Smooth muscle cell (in vitro differentiated cells): ENCODE data around the gene ZSCAN5A. TPM values are rescaled to one million over a fixed set of nuclear protein-coding genes. Genes with fewer than 3 reads are reported as not detected.

ENCODE experiments used
- DNase-seq: peaks from one replicate; lab custom pipeline; 2025; ENCODE audit not compliant: unreplicated experiment; lab: John Stamatoyannopoulos, UW
- H2AFZ ChIP-seq: fragments of 200-600 bp; sonication (generic); 2 replicates; pipeline ENCODE4 v1.6.0; 2016; ENCODE audit warnings: antibody characterized with exemption, low read depth, mild to moderate bottlenecking
- H3F3A ChIP-seq: fragments of 200-600 bp; sonication (generic); 2 replicates; pipeline ENCODE4 v1.6.0; 2017; ENCODE audit warnings: antibody characterized with exemption, low read depth
- H3K27ac ChIP-seq: fragments of 200-600 bp; sonication (generic); 2 replicates; pipeline ENCODE4 v1.5.1; 2016; ENCODE audit warnings: low read depth, mild to moderate bottlenecking
- H3K27me3 ChIP-seq: fragments of 200-600 bp; sonication (generic); 2 replicates; pipeline ENCODE4 v1.6.1; 2016; ENCODE audit warnings: low read depth, mild to moderate bottlenecking
- H3K36me3 ChIP-seq: fragments of 200-600 bp; sonication (generic); 2 replicates; pipeline ENCODE4 v1.5.1; 2016; ENCODE audit warnings: low read depth
- H3K4me1 ChIP-seq: fragments of 200-600 bp; sonication (generic); 2 replicates; pipeline ENCODE4 v1.5.1; 2016; ENCODE audit warnings: low read depth
- H3K4me2 ChIP-seq: fragments of 200-600 bp; sonication (generic); 2 replicates; pipeline ENCODE4 v1.6.0; 2016; ENCODE audit warnings: mild to moderate bottlenecking
- H3K4me3 ChIP-seq: fragments of 200-600 bp; sonication (generic); 2 replicates; pipeline ENCODE4 v1.5.1; 2016; ENCODE audit warnings: mild to moderate bottlenecking
- H3K79me2 ChIP-seq: fragments of 200-600 bp; sonication (generic); 2 replicates; pipeline ENCODE4 v1.6.0; 2016; ENCODE audit warnings: low read depth, mild to moderate bottlenecking
- H3K9ac ChIP-seq: fragments of 200-600 bp; sonication (generic); 2 replicates; pipeline ENCODE4 v1.6.0; 2016; ENCODE audit warnings: low read depth
- H3K9me3 ChIP-seq: fragments of 200-600 bp; sonication (generic); replicated peaks from 2 replicates; pipeline ENCODE4 v1.5.1; 2016; ENCODE audit warnings: low read depth
- H4K20me1 ChIP-seq: fragments of 200-600 bp; sonication (generic); 2 replicates; pipeline ENCODE4 v1.6.0; 2016; ENCODE audit warnings: low read depth
- WGBS: methylation state at CpG from one replicate; pipeline ENCODE4 v1.1.7; 2016; ENCODE audit warnings: low lambda C conversion rate; 5-methylcytosine and 5-hydroxymethylcytosine counted together
- polyA plus RNA-seq: library from polyadenylated mRNA; unstranded; fragments of >200 nt; fragmentation: Nextera tagmentation; extraction: Ambion mirVana; gene quantifications from 2 replicates; pipeline ENCODE4 v1.2.1, GENCODE V29; 2016
- total RNA-seq: library from RNA; depleted of rRNA; stranded (reverse); fragments of >200 nt; gene quantifications from 2 replicates; pipeline ENCODE4 v1.2.3, GENCODE V29; 2014
- TF ChIP-seq, protein P1 (sequence below): fragments of 200-600 bp; sonication (generic); IDR thresholded peaks from 2 replicates; pipeline ENCODE4 v1.5.1; 2017; ENCODE audit warnings: borderline replicate concordance, mild to moderate bottlenecking, antibody characterized with exemption; ENCODE audit not compliant: insufficient read depth, poor library complexity, severe bottlenecking

The ZSCAN5A gene
- total and polyA plus RNA-seq, 2 experiments from 2014 or later, result 4.7 to 5.3 TPM

DNA sequence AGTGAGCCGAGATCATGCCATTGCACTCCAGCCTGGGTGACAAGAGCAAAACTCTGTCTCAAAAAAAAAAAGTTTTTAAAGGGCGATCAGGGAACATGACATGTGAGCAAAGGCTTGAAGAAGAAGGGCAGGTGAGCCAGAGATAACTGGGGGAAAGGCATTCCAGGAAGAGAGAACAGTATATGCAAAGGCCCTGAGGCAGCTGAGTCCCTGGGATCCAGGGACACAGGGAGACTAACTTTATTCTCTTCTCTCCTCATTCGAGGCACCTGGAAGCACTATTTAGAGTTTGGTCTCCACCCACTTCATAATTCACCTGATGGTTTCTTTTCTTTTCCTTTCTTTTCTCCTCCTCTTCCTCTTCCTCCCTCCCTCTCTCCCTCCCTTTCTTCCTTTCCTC is 17.6 kb downstream of the ZSCAN5A start:
- 88% methylated on average over 3 of the region's 3 CpGs for WGBS
- no peaks in the 10 kb centered on the region for H4K20me1 ChIP-seq
- no peaks in the 10 kb centered on the region for H3K79me2 ChIP-seq
- H3K27me3 ChIP-seq, result no peaks in the 10 kb centered on the region
- no peak overlapping the region for H3K9ac ChIP-seq
- H3K4me3 ChIP-seq, result no peak overlapping the region
- no peak overlapping the region for H3K4me2 ChIP-seq
- H3K9me3 ChIP-seq, result no peaks in the 10 kb centered on the region
- H2AFZ ChIP-seq, result no peak overlapping the region
- no peaks in the 10 kb centered on the region for H3F3A ChIP-seq
- DNase-seq, result no peak
- no peaks in the 10 kb centered on the region for H3K36me3 ChIP-seq
- TF ChIP-seq, protein P1, sequence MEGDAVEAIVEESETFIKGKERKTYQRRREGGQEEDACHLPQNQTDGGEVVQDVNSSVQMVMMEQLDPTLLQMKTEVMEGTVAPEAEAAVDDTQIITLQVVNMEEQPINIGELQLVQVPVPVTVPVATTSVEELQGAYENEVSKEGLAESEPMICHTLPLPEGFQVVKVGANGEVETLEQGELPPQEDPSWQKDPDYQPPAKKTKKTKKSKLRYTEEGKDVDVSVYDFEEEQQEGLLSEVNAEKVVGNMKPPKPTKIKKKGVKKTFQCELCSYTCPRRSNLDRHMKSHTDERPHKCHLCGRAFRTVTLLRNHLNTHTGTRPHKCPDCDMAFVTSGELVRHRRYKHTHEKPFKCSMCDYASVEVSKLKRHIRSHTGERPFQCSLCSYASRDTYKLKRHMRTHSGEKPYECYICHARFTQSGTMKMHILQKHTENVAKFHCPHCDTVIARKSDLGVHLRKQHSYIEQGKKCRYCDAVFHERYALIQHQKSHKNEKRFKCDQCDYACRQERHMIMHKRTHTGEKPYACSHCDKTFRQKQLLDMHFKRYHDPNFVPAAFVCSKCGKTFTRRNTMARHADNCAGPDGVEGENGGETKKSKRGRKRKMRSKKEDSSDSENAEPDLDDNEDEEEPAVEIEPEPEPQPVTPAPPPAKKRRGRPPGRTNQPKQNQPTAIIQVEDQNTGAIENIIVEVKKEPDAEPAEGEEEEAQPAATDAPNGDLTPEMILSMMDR, result no peak
- no peak overlapping the region for H3K27ac ChIP-seq
- no peaks in the 10 kb centered on the region for H3K4me1 ChIP-seq

DNA sequence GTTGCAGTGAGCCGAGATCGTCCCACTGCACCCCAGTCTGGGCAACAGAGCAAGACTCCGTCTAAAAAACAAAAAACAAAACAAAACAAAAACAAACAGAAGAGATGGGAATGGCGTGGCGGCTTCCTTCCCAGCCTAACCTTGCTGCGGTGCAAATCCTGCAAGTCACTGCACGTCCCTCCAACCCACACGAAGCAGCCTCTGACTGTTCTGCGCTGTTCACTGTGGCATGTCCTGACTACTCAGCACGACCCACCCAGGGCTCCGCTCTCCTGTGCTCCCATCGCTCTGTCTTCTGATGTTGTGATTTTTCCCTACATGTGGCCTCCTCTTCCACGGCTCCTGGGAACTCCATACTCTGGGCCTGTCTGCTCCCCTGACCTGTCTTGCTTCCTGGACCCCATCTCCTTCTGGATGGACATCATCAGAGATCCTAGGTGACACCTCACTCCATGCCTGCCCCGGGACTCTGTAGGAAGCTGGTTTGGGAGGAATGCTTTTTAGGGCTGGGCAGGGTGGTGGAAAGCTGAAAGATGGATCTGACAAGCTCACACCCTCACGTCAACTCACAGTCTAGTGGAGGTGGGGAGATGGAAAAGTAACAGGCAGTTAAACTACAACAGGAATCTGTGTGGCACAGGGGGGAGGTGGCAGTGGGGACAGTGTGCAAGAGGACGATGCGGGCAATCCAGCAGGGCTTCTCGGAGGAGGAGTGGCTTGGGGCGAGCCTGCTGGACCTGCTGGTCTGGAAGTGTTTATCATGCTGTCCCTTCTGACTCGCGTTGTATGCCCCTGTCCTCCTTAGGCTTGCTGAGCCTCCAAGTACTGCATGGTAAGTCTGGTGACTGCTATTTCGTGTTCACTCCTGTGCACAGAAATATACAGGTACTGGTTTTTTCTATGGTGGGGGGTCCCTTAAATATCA is 18.8 kb downstream of the ZSCAN5A start:
- TF ChIP-seq, protein P1, result no peak
- Histone ChIP-seq H2AFZ (no peak overlapping the region), H3K4me2 (no peak overlapping the region), H4K20me1 (no peaks in the 10 kb centered on the region), H3K9me3 (no peaks in the 10 kb centered on the region), H3K4me3 (no peak overlapping the region), H3F3A (no peaks in the 10 kb centered on the region), H3K9ac (no peak overlapping the region), H3K27ac (peak overlapping the region; percentile 44), H3K27me3 (no peaks in the 10 kb centered on the region), H3K4me1 (no peaks in the 10 kb centered on the region), H3K79me2 (no peaks in the 10 kb centered on the region), H3K36me3 (no peaks in the 10 kb centered on the region)
- no peak for DNase-seq
- WGBS, result 90% methylated on average over 22 of the region's 22 CpGs

DNA sequence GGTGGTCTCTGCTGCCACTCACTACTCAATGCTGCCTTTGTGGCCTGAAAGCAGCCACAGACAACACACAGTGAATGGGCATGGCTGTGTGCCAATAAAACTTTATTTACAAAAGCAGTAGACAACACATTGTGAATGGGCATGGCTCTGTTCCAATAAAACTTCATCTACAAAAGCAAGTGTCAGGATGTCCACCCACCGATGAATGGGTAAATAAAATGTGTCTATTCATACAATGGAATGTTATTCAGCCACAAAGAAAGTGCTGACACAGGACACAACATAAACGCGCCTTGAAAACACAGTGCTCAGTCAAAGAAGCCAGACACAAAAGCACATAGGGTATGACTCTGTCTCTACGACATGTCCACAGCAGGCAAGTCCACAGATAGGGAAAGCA is 20.1 kb downstream of the ZSCAN5A start:
- Histone ChIP-seq H3K79me2 (no peaks in the 10 kb centered on the region), H3K4me3 (no peak overlapping the region), H4K20me1 (no peaks in the 10 kb centered on the region), H3K4me2 (no peak overlapping the region), H3K4me1 (no peaks in the 10 kb centered on the region), H3K9me3 (no peaks in the 10 kb centered on the region), H3K36me3 (no peaks in the 10 kb centered on the region), H3F3A (no peaks in the 10 kb centered on the region), H2AFZ (no peak overlapping the region), H3K27ac (no peak overlapping the region), H3K9ac (no peak overlapping the region), H3K27me3 (no peaks in the 10 kb centered on the region)
- DNase-seq, result no peak
- TF ChIP-seq, protein P1, result no peak
- WGBS, result 75% methylated on average over 4 of the region's 4 CpGs
